GM12891 (cell line): ENCODE data around the gene ARHGAP20.
"Not testable (repeated sequence)": the region's sequence is repeated elsewhere in the genome, so short reads cannot be mapped to it uniquely, and the experiment has no call there.

Experiments
- DNase-seq: peaks from one replicate; pipeline ENCODE4 v3.0.0; 2011; ENCODE audit warnings: low spot score; ENCODE audit not compliant: insufficient read length
- FAIRE-seq: peaks from 2 replicates; lab custom pipeline; 2011; peaks lifted over from hg19 to GRCh38; lab: Jason Lieb, UNC
- PAX5 ChIP-seq: IDR thresholded peaks from 2 replicates; pipeline ENCODE4 v1.6.1; 2011; ENCODE audit warnings: low read length, moderate library complexity, mild to moderate bottlenecking; ENCODE audit not compliant: insufficient read depth, severe bottlenecking
- POLR2A ChIP-seq: IDR thresholded peaks from 2 replicates; pipeline ENCODE4 v1.6.1; 2011; ENCODE audit warnings: low read depth, low read length, control low read depth
- POLR2AphosphoS5 ChIP-seq: IDR thresholded peaks from 2 replicates; pipeline ENCODE4 v1.6.1; 2011; ENCODE audit warnings: low read depth, low read length, control low read depth
- POU2F2 ChIP-seq: IDR thresholded peaks from 2 replicates; pipeline ENCODE4 v1.6.1; 2011; ENCODE audit warnings: low read depth, mild to moderate bottlenecking, control low read depth, low read length, moderate library complexity
- SPI1 ChIP-seq: IDR thresholded peaks from 2 replicates; pipeline ENCODE4 v1.6.1; 2011; ENCODE audit warnings: low read depth, low read length, control low read depth
- TAF1 ChIP-seq: IDR thresholded peaks from 2 replicates; pipeline ENCODE4 v1.6.1; 2011; ENCODE audit warnings: low read depth, low read length, control low read depth

Gene ARHGAP20

GRCh38 chr11:110621826-110622225 is 90.4 kb downstream of the ARHGAP20 start:
- no peak for TF ChIP-seq PAX5
- TF ChIP-seq POU2F2, result no peak
- TF ChIP-seq SPI1, result no peak
- TF ChIP-seq POLR2A, result no peak
- no peak for TF ChIP-seq POLR2AphosphoS5
- TF ChIP-seq TAF1, result no peak
- no peak for DNase-seq
- FAIRE-seq, result no peak

- not testable (repeated sequence) for DNase-seq, FAIRE-seq
Observed at GRCh38 chr11:110619366-110619765, 92.9 kb downstream of the ARHGAP20 start.

- FAIRE-seq, result no peak
- no peak for TF ChIP-seq POLR2A
- TF ChIP-seq POLR2AphosphoS5, result no peak
- no peak for TF ChIP-seq SPI1
- no peak for TF ChIP-seq POU2F2
- TF ChIP-seq TAF1, result no peak
- no peak for TF ChIP-seq PAX5
- no peak for DNase-seq
Observed at GRCh38 chr11:110614031-110614430, 98.2 kb downstream of the ARHGAP20 start.

- TF ChIP-seq POU2F2 (no peak), POLR2AphosphoS5 (no peak), SPI1 (no peak), POLR2A (no peak), TAF1 (no peak), PAX5 (no peak)
- DNase-seq (no peak), FAIRE-seq (no peak)
Observed at GRCh38 chr11:110613197-110613918, 98.9 kb downstream of the ARHGAP20 start.

- TF ChIP-seq POU2F2 (no peak), PAX5 (no peak), SPI1 (no peak), POLR2A (no peak), POLR2AphosphoS5 (no peak), TAF1 (no peak)
Observed at GRCh38 chr11:110606415-110606814, 105.8 kb downstream of the ARHGAP20 start.

GRCh38 chr11:110601936-110602335 is 110.3 kb downstream of the ARHGAP20 start:
- FAIRE-seq, result no peak
- no peak for DNase-seq
- no peak for TF ChIP-seq TAF1
- no peak for TF ChIP-seq POLR2AphosphoS5
- TF ChIP-seq PAX5, result no peak
- TF ChIP-seq SPI1, result no peak
- no peak for TF ChIP-seq POU2F2
- no peak for TF ChIP-seq POLR2A

More at GRCh38 chr11:110606415-110606814, 105.8 kb downstream of the ARHGAP20 start:
- DNase-seq (no peak), FAIRE-seq (no peak)

GRCh38 chr11:110600322-110600721 is 111.9 kb downstream of the ARHGAP20 start:
- TF ChIP-seq PAX5 (no peak), SPI1 (no peak), POLR2AphosphoS5 (no peak), POLR2A (no peak), POU2F2 (no peak), TAF1 (no peak)
- no peak for DNase-seq
- no peak for FAIRE-seq

GRCh38 chr11:110599207-110599606 is 113.0 kb downstream of the ARHGAP20 start:
- DNase-seq (no peak), FAIRE-seq (no peak)
- TF ChIP-seq POLR2AphosphoS5 (no peak), POU2F2 (no peak), SPI1 (no peak), POLR2A (no peak), TAF1 (no peak), PAX5 (no peak)

GRCh38 chr11:110598725-110599124 is 113.5 kb downstream of the ARHGAP20 start:
- TF ChIP-seq POU2F2, result no peak
- no peak for TF ChIP-seq POLR2AphosphoS5
- no peak for TF ChIP-seq SPI1
- TF ChIP-seq TAF1, result no peak
- TF ChIP-seq PAX5, result no peak
- TF ChIP-seq POLR2A, result no peak
- FAIRE-seq (no peak), DNase-seq (no peak)

GRCh38 chr11:110587972-110588371 is 124.3 kb downstream of the ARHGAP20 start:
- no peak for FAIRE-seq
- DNase-seq, result no peak
- TF ChIP-seq PAX5 (no peak), TAF1 (no peak), POLR2AphosphoS5 (no peak), SPI1 (no peak), POLR2A (no peak), POU2F2 (no peak)

GRCh38 chr11:110587129-110587528 is 125.1 kb downstream of the ARHGAP20 start:
- DNase-seq (no peak), FAIRE-seq (no peak)
- TF ChIP-seq POU2F2, result no peak
- TF ChIP-seq PAX5, result no peak
- TF ChIP-seq POLR2AphosphoS5, result no peak
- TF ChIP-seq TAF1, result no peak
- no peak for TF ChIP-seq POLR2A
- no peak for TF ChIP-seq SPI1
